Astrocyte (in vitro differentiated cells and primary cell): ENCODE measurements around the gene PSMD14.
A peak's percentile ranks its signal among the peaks of the same experiment; 100 is the strongest.

Source experiments
- EZH2 ChIP-seq: IDR thresholded peaks from 2 replicates; pipeline ENCODE4 v1.6.1; 2012; ENCODE audit warnings: mild to moderate bottlenecking, low read length, inconsistent platforms; ENCODE audit not compliant: insufficient read depth
- TF ChIP-seq, protein P1 (sequence below): IDR thresholded peaks from 2 replicates; pipeline ENCODE4 v1.5.1; 2011; ENCODE audit warnings: low read depth, mild to moderate bottlenecking, inconsistent platforms, low read length, moderate library complexity; ENCODE audit not compliant: insufficient read depth

- TF ChIP-seq, protein P1, sequence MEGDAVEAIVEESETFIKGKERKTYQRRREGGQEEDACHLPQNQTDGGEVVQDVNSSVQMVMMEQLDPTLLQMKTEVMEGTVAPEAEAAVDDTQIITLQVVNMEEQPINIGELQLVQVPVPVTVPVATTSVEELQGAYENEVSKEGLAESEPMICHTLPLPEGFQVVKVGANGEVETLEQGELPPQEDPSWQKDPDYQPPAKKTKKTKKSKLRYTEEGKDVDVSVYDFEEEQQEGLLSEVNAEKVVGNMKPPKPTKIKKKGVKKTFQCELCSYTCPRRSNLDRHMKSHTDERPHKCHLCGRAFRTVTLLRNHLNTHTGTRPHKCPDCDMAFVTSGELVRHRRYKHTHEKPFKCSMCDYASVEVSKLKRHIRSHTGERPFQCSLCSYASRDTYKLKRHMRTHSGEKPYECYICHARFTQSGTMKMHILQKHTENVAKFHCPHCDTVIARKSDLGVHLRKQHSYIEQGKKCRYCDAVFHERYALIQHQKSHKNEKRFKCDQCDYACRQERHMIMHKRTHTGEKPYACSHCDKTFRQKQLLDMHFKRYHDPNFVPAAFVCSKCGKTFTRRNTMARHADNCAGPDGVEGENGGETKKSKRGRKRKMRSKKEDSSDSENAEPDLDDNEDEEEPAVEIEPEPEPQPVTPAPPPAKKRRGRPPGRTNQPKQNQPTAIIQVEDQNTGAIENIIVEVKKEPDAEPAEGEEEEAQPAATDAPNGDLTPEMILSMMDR, result no peak
- TF ChIP-seq EZH2, result peak; percentile 48
Measured at GRCh38 chr2:161420406-161421074, 112.3 kb downstream of the PSMD14 start.
